GM18909 (cell line): ENCODE results near the gene CAPN5.

Experiments
- ATAC-seq: cut with Tn5 transposase; IDR thresholded peaks from one replicate; pipeline ENCODE4 v1.9.1; 2021; ENCODE audit warnings: mild to moderate bottlenecking; ENCODE audit not compliant: unreplicated experiment, poor library complexity

CAPN5 gene

DNA sequence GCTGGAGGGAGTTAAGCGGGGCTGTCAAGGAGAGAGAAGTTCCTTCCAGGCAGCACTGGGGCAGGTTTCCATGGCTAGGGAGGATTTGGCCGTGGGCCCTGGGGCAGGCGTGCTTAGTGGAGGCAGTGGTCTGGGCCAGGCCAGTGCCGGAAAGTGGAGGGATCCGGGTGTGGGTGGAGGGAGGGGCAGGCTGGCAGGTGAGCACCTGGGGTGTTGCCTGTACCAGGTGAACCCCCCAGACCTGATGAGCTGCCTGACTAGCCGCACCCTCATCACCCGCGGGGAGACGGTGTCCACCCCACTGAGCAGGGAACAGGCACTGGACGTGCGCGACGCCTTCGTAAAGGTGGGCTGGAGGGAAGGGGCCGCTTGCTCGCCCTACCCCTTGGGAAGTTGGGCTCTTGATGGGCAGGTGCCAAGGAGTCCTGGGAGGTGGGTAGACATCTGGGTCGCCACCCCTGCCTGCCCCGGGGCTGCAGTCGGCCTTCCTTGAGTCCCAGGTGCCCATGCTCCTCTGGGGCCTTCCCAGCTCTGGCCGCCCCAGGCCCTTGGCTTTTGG is 93.2 kb downstream of the CAPN5 start:
- ATAC-seq: no peak

DNA sequence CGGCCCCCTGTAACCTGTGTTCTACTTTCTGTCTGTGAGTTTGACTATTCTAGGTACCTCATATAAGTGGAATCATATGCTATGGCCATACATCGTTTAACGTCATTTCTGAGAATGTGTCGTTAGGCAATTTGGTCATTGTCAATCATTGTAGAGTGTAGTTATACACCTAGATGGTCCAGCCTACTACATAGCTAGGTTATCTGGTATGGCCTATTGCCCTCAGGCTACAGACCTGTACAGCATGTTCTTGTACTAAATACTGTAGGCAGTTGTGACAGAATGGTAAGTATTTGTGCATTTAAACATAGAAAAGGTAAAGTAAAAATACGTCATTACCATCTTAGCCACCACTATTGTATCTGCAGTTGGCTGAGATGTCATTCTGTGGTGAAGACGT is 96.5 kb downstream of the CAPN5 start:
- ATAC-seq: no peak

- no peak for ATAC-seq
Measured at GRCh38 chr11:77165066-77165465, 98.3 kb downstream of the CAPN5 start.

GRCh38 chr11:77166021-77166420 is 99.2 kb downstream of the CAPN5 start:
- no peak for ATAC-seq

GRCh38 chr11:77167111-77167626 is 100.4 kb downstream of the CAPN5 start:
- ATAC-seq: no peak

DNA sequence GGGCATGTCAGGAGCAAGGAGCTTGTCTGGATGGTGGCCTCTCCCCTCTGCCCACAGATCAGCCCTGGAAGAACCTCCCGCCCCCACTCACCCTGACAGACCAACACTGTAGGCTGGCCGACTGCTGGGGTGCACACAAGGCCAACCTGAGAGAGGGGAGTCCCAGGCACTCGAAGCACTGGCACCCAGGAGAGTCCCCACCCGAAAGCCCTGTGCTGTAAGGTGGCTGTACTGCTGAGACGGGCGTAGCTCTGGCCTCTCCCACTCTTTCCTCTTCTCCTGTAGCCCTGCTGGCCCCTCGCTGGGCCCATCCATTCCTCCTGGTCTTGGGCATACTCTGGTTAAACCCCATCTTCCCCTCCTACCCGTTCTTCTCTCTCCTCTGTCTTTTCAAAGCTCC is 101.0 kb downstream of the CAPN5 start:
- no peak for ATAC-seq

- ATAC-seq: no peak
Measured at GRCh38 chr11:77170107-77170506, 103.3 kb downstream of the CAPN5 start.

DNA sequence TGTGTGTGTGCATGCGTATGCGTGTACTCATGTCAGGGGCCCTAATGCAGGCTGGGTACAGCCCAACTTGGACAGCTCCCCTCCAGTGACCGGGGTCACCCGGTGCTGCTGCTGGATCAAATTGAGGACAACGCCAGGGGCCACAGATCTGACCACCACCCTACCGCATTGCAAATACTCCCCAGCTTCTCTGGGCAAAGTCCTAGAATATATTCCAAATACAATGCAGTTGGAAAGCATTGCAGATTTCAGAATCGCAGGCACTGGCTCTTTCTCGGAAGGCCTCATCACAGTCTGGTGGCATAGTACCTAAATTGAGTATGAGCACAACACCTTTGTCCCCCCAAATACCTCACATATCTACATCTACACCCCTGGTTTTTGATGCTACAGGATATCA is 104.5 kb downstream of the CAPN5 start:
- no peak for ATAC-seq

GRCh38 chr11:77171885-77172665 is 105.3 kb downstream of the CAPN5 start:
- ATAC-seq: no peak

GRCh38 chr11:77172666-77172982 is 105.9 kb downstream of the CAPN5 start:
- no peak for ATAC-seq

GRCh38 chr11:77173494-77173893 is 106.7 kb downstream of the CAPN5 start:
- ATAC-seq: no peak

DNA sequence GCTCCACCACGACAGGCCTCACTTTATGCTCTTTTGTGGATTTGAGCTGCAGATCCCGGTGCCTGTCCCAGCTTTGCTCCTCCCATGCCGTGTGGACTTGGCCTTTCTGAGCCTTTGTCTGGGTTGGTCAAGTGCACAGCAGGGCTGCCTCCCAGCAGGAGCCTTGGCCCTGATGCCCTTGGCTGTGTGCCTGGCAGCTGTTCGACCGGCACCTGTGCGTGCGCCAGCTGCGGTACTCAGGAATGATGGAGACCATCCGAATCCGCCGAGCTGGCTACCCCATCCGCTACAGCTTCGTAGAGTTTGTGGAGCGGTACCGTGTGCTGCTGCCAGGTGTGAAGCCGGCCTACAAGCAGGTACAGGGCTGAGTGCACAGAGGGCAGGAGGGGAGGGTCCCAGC is 107.8 kb downstream of the CAPN5 start:
- ATAC-seq: no peak

- no peak for ATAC-seq
Measured at GRCh38 chr11:77175021-77175842, 108.5 kb downstream of the CAPN5 start.
